ENCODE data around the gene MAP10. TPM values are rescaled to one million over a fixed set of nuclear protein-coding genes. Genes with fewer than 3 reads are reported as not detected.

Gene MAP10
- total RNA-seq, 2 donors from 2014 or later, result 1.5 to 2.4 TPM

DNA sequence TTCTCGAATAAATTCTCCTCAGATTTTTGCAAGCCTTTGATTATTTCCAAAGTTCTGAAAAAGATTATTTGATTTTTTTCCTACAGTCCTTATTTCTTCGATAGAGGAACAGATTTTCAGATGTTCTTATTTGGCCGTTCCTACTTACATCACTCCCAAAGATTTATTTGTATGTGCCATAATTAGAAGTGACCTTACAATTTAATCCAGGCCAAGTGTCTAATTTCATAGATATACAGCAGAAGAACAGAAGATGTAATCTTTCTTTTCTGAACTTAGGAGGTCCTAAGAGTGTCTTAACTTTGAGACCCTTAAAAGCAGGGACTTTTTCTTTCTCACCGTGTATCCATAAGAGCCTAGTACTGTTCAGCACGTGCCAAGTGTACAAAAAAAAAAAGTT is 46.3 kb downstream of the MAP10 start:
- ATAC-seq (ENCODE audit: insufficient number of reproducible peaks, low FRiP score, low read depth), result no peak
- DNase-seq (ENCODE audit: low spot score), result no peak
- H3K27ac ChIP-seq, result no peak overlapping the region
- H3K36me3 ChIP-seq, result no peaks in the 10 kb centered on the region
- TF ChIP-seq, protein P1, sequence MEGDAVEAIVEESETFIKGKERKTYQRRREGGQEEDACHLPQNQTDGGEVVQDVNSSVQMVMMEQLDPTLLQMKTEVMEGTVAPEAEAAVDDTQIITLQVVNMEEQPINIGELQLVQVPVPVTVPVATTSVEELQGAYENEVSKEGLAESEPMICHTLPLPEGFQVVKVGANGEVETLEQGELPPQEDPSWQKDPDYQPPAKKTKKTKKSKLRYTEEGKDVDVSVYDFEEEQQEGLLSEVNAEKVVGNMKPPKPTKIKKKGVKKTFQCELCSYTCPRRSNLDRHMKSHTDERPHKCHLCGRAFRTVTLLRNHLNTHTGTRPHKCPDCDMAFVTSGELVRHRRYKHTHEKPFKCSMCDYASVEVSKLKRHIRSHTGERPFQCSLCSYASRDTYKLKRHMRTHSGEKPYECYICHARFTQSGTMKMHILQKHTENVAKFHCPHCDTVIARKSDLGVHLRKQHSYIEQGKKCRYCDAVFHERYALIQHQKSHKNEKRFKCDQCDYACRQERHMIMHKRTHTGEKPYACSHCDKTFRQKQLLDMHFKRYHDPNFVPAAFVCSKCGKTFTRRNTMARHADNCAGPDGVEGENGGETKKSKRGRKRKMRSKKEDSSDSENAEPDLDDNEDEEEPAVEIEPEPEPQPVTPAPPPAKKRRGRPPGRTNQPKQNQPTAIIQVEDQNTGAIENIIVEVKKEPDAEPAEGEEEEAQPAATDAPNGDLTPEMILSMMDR (IDR thresholded peaks at IDR 0.05), result no peak
- H3K9me3 ChIP-seq, result no peaks in the 10 kb centered on the region
- H3K27me3 ChIP-seq (replicated peaks; ENCODE audit: insufficient read depth), result no peaks in the 10 kb centered on the region
- H3K4me1 ChIP-seq (ENCODE audit: control insufficient read depth in 1 of 2, low read depth in 2 of 2), result no peaks in the 10 kb centered on the region
- no peak overlapping the region for H3K4me3 ChIP-seq

DNA sequence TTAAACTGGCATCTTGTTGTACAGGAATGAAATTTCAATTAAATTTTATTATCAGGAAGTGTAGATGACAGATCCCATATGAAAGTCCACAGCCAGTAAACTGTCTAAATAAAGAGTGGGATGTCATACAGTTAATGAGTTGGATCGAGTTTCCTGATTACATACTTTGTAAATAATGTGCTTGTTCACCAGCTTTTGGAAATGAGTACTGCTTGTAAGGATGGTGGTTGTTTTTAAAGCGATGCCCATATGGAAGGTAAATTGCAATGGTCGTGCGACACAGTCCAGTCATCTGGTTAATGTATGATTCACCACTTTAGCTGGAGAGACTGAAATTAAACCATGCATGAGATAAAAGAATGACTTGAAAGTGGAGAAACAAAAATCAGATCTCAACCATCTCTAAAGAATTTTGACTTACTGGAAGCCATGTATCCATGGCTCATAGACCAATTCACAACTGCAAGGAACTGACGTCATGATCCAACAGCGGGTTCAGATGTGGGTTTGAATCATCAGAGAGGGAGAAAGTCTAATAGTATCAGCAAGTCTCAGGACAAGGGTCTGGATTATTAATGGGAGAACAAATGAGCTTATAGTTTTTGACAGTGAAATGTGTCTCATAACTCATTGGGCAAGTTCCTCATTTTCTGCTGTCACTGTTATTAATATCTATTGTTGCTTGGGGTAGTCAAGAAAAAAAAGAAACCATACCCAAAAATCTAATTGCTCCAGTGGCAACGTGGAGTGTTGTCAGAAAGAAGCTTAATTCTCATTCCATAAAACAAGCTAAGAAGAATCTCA is 49.0 kb downstream of the MAP10 start:
- Histone ChIP-seq H3K4me3 (no peak overlapping the region), H3K9me3 (no peaks in the 10 kb centered on the region), H3K27me3 (replicated peaks; ENCODE audit: insufficient read depth) (no peaks in the 10 kb centered on the region), H3K27ac (no peak overlapping the region), H3K4me1 (ENCODE audit: control insufficient read depth in 1 of 2, low read depth in 2 of 2) (no peaks in the 10 kb centered on the region), H3K36me3 (no peaks in the 10 kb centered on the region)
- TF ChIP-seq, protein P1 (IDR thresholded peaks at IDR 0.05), result no peak
- ATAC-seq (ENCODE audit: insufficient number of reproducible peaks, low FRiP score, low read depth) (no peak), DNase-seq (ENCODE audit: low spot score) (no peak)

DNA sequence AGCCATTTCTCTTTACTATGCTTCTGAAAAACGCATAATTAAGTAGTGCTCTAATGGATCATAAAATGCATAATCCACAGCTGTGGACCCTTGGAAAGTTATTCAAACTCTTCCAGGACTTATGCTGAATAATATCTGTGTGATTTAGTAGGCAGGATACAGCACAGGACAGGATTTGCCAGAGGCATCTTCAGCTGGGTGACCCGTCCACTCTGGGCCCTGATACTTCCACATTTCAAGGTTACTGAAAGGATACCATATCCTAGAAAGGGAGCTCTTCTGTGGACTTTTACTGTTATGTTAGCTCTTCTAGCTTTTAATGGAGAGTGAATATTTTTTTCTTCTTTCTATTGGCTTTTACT is 49.6 kb downstream of the MAP10 start:
- Histone ChIP-seq H3K4me1 (ENCODE audit: control insufficient read depth in 1 of 2, low read depth in 2 of 2) (no peaks in the 10 kb centered on the region), H3K9me3 (no peaks in the 10 kb centered on the region), H3K27me3 (replicated peaks; ENCODE audit: insufficient read depth) (no peaks in the 10 kb centered on the region), H3K36me3 (no peaks in the 10 kb centered on the region), H3K4me3 (no peak overlapping the region), H3K27ac (no peak overlapping the region)
- TF ChIP-seq, protein P1 (IDR thresholded peaks at IDR 0.05), result no peak
- no peak for DNase-seq (ENCODE audit: low spot score)
- ATAC-seq (ENCODE audit: insufficient number of reproducible peaks, low FRiP score, low read depth), result no peak

DNA sequence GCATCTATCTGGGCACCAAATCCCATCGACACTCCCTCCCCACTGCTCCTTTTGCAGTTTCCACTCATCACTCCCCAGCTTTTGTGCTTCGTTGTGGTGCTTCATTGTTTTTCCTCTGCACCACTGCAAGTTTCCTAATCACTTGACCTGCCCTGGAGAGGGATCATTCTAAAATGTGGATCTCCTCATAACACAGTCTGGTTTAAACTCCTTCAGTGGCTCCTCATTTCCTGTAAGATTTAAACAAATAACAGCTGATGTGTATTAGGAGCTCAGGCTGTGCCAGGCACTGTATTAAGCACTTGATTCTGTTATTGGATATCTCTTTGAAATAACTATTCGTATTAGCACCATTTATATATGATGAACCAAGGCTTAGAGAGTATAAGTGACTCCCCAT is 51.3 kb downstream of the MAP10 start:
- ATAC-seq (ENCODE audit: insufficient number of reproducible peaks, low FRiP score, low read depth) (no peak), DNase-seq (ENCODE audit: low spot score) (no peak)
- Histone ChIP-seq H3K27ac (no peak overlapping the region), H3K36me3 (no peaks in the 10 kb centered on the region), H3K4me3 (no peak overlapping the region), H3K4me1 (ENCODE audit: control insufficient read depth in 1 of 2, low read depth in 2 of 2) (no peaks in the 10 kb centered on the region), H3K27me3 (replicated peaks; ENCODE audit: insufficient read depth) (no peaks in the 10 kb centered on the region), H3K9me3 (no peaks in the 10 kb centered on the region)
- TF ChIP-seq, protein P1 (IDR thresholded peaks at IDR 0.05), result no peak

Other genes starting within 250 kb of the MAP10 start
- gene SIPA1L2, start 175.3 kb upstream of the MAP10 start, total RNA-seq, result 10 to 100 TPM; 13.0 to 20.4 TPM
- gene NTPCR, start 145.2 kb downstream of the MAP10 start, total RNA-seq, result 10 to 100 TPM in 1 of 2 donors, 1 to 10 TPM in 1; 9.3 to 21.4 TPM

All from thoracic aorta (tissue), 2 donors.